Measurements from ENCODE around the gene EHD4.

DNA sequence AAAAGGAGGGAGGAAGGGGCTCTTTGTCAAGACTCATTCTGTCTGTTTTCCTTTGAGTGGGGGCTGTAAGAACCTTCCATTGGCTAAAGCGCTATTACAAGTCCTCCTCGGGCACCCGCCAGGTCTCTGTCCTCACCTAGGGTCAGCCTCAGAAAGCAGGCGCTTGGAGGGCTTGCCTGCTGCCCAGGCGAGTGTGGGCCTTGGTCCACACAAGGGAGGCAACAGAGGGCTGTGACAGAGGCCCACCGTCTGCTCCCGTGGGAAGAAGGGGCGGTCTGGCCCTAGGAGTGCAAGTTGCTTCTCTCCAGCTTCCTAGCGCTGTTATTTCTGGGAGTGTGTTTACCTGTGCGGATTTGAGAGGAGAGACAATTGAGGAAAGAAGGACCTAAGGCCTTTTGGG is 24.0 kb upstream of the EHD4 start:
- TF ChIP-seq POLR2A (IDR thresholded peaks at IDR 0.05) (no peak), POLR2AphosphoS5 (IDR thresholded peaks at IDR 0.05) (no peak), EP300 (IDR thresholded peaks at IDR 0.05) (no peak)
- TF ChIP-seq, protein P1, sequence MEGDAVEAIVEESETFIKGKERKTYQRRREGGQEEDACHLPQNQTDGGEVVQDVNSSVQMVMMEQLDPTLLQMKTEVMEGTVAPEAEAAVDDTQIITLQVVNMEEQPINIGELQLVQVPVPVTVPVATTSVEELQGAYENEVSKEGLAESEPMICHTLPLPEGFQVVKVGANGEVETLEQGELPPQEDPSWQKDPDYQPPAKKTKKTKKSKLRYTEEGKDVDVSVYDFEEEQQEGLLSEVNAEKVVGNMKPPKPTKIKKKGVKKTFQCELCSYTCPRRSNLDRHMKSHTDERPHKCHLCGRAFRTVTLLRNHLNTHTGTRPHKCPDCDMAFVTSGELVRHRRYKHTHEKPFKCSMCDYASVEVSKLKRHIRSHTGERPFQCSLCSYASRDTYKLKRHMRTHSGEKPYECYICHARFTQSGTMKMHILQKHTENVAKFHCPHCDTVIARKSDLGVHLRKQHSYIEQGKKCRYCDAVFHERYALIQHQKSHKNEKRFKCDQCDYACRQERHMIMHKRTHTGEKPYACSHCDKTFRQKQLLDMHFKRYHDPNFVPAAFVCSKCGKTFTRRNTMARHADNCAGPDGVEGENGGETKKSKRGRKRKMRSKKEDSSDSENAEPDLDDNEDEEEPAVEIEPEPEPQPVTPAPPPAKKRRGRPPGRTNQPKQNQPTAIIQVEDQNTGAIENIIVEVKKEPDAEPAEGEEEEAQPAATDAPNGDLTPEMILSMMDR (IDR thresholded peaks at IDR 0.05) = no peak

Data from gastroesophageal sphincter (tissue), 3 donors.